ENCODE results near the gene LTN1.
A peak's percentile ranks its signal among the peaks of the same experiment; 100 is the strongest.
"Not testable (repeated sequence)": the region's sequence is repeated elsewhere in the genome, so short reads cannot be mapped to it uniquely, and the experiment has no call there.

LTN1 gene

GRCh38 chr21:28992526-28993292 is at the start of gene LTN1:
Gene LTN1, minus strand, starts transcription at chr21:28992877. Its CDS starts 72 bp downstream, at chr21:28992805.
- DNase-seq: peak; percentile 99 to 100 (median 99)

GRCh38 chr21:29034678-29035077 is 42.0 kb upstream of the LTN1 start:
- no peak for DNase-seq

- DNase-seq: no peak
These were observed 41.2 kb upstream of the LTN1 start for GRCh38 chr21:29033871-29034270.

GRCh38 chr21:29033301-29033700 is 40.6 kb upstream of the LTN1 start:
- DNase-seq: no peak

GRCh38 chr21:29030909-29031308 is 38.2 kb upstream of the LTN1 start:
- DNase-seq: no peak

GRCh38 chr21:29029524-29029923 is 36.8 kb upstream of the LTN1 start:
- DNase-seq: no peak

- peak in 1 of 3 experiments; percentile 52 for DNase-seq
These were observed 32.6 kb upstream of the LTN1 start for GRCh38 chr21:29025328-29025713.

- DNase-seq: peak; percentile 96 to 100 (median 99)
These were observed 32.0 kb upstream of the LTN1 start, which contains the start of gene USP16 for GRCh38 chr21:29024474-29025327. Gene USP16, plus strand, starts transcription at chr21:29024668. Its CDS starts 3,246 bp downstream, at chr21:29027914.

- DNase-seq: no peak
These were observed 29.5 kb upstream of the LTN1 start for GRCh38 chr21:29022166-29022565.

GRCh38 chr21:29018540-29018939 is 25.9 kb upstream of the LTN1 start:
- peak in 1 of 3 experiments; percentile 63 for DNase-seq

- no peak for DNase-seq
These were observed 25.1 kb upstream of the LTN1 start for GRCh38 chr21:29017639-29018237.

- not testable (repeated sequence) for DNase-seq
These were observed 18.6 kb upstream of the LTN1 start for GRCh38 chr21:29011236-29011635.

- DNase-seq: no peak
These were observed 15.7 kb upstream of the LTN1 start for GRCh38 chr21:29008367-29008766.

GRCh38 chr21:29007810-29008209 is 15.1 kb upstream of the LTN1 start:
- DNase-seq: no peak

GRCh38 chr21:29007135-29007534 is 14.5 kb upstream of the LTN1 start:
- DNase-seq: no peak

GRCh38 chr21:29005696-29006095 is 13.0 kb upstream of the LTN1 start:
- DNase-seq: no peak

GRCh38 chr21:29002442-29003144 is 9.9 kb upstream of the LTN1 start:
- DNase-seq: peak; percentile 95 to 98 (median 95)

GRCh38 chr21:28993293-28993629 is 584 bp upstream of the LTN1 start:
- no peak for DNase-seq

- DNase-seq: peak in 1 of 3 experiments; percentile 55
These were observed 684 bp downstream of the LTN1 start for GRCh38 chr21:28991861-28992525.

- not testable (repeated sequence) for DNase-seq
These were observed 4.5 kb downstream of the LTN1 start for GRCh38 chr21:28988146-28988545.

- no peak for DNase-seq
These were observed 6.0 kb downstream of the LTN1 start for GRCh38 chr21:28986677-28987076.

GRCh38 chr21:28982637-28983036 is 10.0 kb downstream of the LTN1 start:
- DNase-seq: no peak
